ENCODE data around the gene CXCL13.
A peak's percentile ranks its signal among the peaks of the same experiment; 100 is the strongest.

The CXCL13 gene

DNA sequence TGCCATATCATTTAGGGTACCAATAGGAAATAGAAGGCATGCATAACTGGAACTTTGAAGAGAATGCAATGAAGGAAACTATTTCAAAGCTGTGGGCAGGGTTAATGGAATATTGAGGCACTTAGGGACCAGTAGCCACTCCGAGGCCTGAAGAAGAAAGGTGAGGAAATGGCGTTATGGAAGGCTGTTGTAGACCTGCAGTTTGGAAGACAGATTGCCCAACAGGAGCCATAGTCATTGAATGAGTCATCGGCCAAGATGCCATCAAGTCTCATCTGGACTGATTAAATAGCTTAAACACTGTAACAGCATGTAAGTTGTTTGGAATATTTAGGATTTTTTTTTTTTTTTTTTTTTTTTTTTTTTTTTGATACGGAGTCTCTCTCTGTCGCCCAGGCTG is 11.6 kb downstream of the CXCL13 start:
- Mint-ChIP-seq H3K9me3 (no peaks in the 10 kb centered on the region), H3K4me3 (no peak overlapping the region), H3K27me3 (ENCODE audit: low read depth) (no peaks in the 10 kb centered on the region), H3K36me3 (ENCODE audit: low read depth) (no peaks in the 10 kb centered on the region), H3K27ac (no peak overlapping the region), H3K4me1 (peaks cover 18% of the 10 kb centered on the region)
- TF ChIP-seq, protein P1, sequence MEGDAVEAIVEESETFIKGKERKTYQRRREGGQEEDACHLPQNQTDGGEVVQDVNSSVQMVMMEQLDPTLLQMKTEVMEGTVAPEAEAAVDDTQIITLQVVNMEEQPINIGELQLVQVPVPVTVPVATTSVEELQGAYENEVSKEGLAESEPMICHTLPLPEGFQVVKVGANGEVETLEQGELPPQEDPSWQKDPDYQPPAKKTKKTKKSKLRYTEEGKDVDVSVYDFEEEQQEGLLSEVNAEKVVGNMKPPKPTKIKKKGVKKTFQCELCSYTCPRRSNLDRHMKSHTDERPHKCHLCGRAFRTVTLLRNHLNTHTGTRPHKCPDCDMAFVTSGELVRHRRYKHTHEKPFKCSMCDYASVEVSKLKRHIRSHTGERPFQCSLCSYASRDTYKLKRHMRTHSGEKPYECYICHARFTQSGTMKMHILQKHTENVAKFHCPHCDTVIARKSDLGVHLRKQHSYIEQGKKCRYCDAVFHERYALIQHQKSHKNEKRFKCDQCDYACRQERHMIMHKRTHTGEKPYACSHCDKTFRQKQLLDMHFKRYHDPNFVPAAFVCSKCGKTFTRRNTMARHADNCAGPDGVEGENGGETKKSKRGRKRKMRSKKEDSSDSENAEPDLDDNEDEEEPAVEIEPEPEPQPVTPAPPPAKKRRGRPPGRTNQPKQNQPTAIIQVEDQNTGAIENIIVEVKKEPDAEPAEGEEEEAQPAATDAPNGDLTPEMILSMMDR (IDR thresholded peaks at IDR 0.05; ENCODE audit: unreplicated experiment in 3 of 3) = no peak

- Mint-ChIP-seq H3K4me1 (peaks cover 24% of the 10 kb centered on the region), H3K27me3 (ENCODE audit: low read depth) (no peaks in the 10 kb centered on the region), H3K4me3 (peak overlapping the region; percentile 42 to 64 (median 55)), H3K27ac (no peak overlapping the region), H3K36me3 (ENCODE audit: low read depth) (no peaks in the 10 kb centered on the region), H3K9me3 (no peaks in the 10 kb centered on the region)
- TF ChIP-seq, protein P1 (IDR thresholded peaks at IDR 0.05; ENCODE audit: unreplicated experiment in 3 of 3) = peak; percentile 79 to 83 (median 81)
Observed at GRCh38 chr4:77618383-77619241, 13.0 kb downstream of the CXCL13 start.

DNA sequence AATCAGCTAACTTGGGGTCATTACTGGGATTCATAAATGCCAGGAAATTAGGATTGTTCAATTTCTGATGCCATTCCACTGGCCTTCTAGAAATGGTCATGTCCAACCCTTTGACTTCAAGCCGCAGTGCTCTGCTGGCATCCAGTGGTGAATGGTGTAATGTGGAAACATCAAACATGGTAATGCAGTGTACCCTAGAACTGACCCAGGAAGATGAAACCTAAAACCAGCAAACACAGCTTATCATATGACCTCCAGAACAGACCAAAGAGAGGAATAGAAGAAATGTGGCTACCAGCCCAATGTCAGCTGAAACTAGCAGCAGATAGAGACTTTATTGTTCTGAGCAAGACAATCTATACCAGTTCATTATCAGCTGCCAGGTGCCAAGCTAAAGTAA is 13.8 kb downstream of the CXCL13 start:
- peaks cover 24% of the 10 kb centered on the region for H3K4me1 Mint-ChIP-seq
- no peaks in the 10 kb centered on the region for H3K9me3 Mint-ChIP-seq
- no peak overlapping the region for H3K27ac Mint-ChIP-seq
- H3K36me3 Mint-ChIP-seq (ENCODE audit: low read depth) = no peaks in the 10 kb centered on the region
- H3K27me3 Mint-ChIP-seq (ENCODE audit: low read depth) = no peaks in the 10 kb centered on the region
- TF ChIP-seq, protein P1 (IDR thresholded peaks at IDR 0.05; ENCODE audit: unreplicated experiment in 3 of 3) = no peak
- H3K4me3 Mint-ChIP-seq = no peak overlapping the region

- no peaks in the 10 kb centered on the region for H3K36me3 Mint-ChIP-seq (ENCODE audit: low read depth)
- H3K9me3 Mint-ChIP-seq = no peaks in the 10 kb centered on the region
- no peak overlapping the region for H3K4me3 Mint-ChIP-seq
- peaks cover 24% of the 10 kb centered on the region for H3K4me1 Mint-ChIP-seq
- H3K27ac Mint-ChIP-seq = no peak overlapping the region
- no peaks in the 10 kb centered on the region for H3K27me3 Mint-ChIP-seq (ENCODE audit: low read depth)
- TF ChIP-seq, protein P1 (IDR thresholded peaks at IDR 0.05; ENCODE audit: unreplicated experiment in 3 of 3) = no peak
Observed at GRCh38 chr4:77621254-77621653, 15.6 kb downstream of the CXCL13 start.

GRCh38 chr4:77623091-77623490 is 17.5 kb downstream of the CXCL13 start:
- Mint-ChIP-seq H3K27me3 (ENCODE audit: low read depth) (no peaks in the 10 kb centered on the region), H3K36me3 (ENCODE audit: low read depth) (no peaks in the 10 kb centered on the region), H3K27ac (peak overlapping the region in 1 of 3 experiments; percentile 23), H3K4me3 (no peak overlapping the region), H3K9me3 (no peaks in the 10 kb centered on the region), H3K4me1 (peaks cover 24% of the 10 kb centered on the region)
- TF ChIP-seq, protein P1 (IDR thresholded peaks at IDR 0.05; ENCODE audit: unreplicated experiment in 3 of 3) = no peak

- TF ChIP-seq, protein P1 (IDR thresholded peaks at IDR 0.05; ENCODE audit: unreplicated experiment in 3 of 3) = no peak
- Mint-ChIP-seq H3K4me3 (no peak overlapping the region), H3K4me1 (peaks cover 15% of the 10 kb centered on the region), H3K27me3 (ENCODE audit: low read depth) (no peaks in the 10 kb centered on the region), H3K9me3 (no peaks in the 10 kb centered on the region), H3K36me3 (ENCODE audit: low read depth) (no peaks in the 10 kb centered on the region), H3K27ac (no peak overlapping the region)
Observed at GRCh38 chr4:77624213-77624612, 18.6 kb downstream of the CXCL13 start.
